Naive thymus-derived CD8-positive, alpha-beta T cell (primary cell): ENCODE results near the gene RAD51B. TPM values are rescaled to one million over a fixed set of nuclear protein-coding genes. Genes with fewer than 3 reads are reported as not detected.

Experiments
- ATAC-seq, 2 donors: fragments of 150-1000 bp; cut with Tn5 transposase in 1 of 2; sonication (Bioruptor Pico), chemical (Tn5 transposase) in 1 of 2; 1 replicate in 1 of 2; 2 replicates in 1 of 2; pipeline ENCODE4 v1.10.0; 2021; ENCODE audit warnings: mild to moderate bottlenecking in 2 of 2, moderate library complexity in 2 of 2
- POLR2A ChIA-PET: fragments of 350-600 bp; sonication (Branson Sonifier 250); formaldehyde crosslinking; loops from one replicate; lab custom pipeline; 2021; ENCODE audit warnings: antibody characterized with exemption; lab: Charles Lee
- DNase-seq, 10 donors: peaks; one replicate each; pipeline versions ENCODE4 v3.0.0 to v3.0.0-alpha.2; 2020 to 2022
- H3K27ac Mint-ChIP-seq, 10 donors: one replicate each; pipeline ENCODE4 v1.8.0; 2020 to 2022; ENCODE audit warnings: mild to moderate bottlenecking in 10 of 10, mixed read lengths in 10 of 10, moderate library complexity in 4 of 10, inconsistent platforms in 1 of 10
- H3K27me3 Mint-ChIP-seq, 5 donors: one replicate each; pipeline ENCODE4 v1.8.0; 2021 to 2022; ENCODE audit warnings: mixed read lengths in 5 of 5
- H3K36me3 Mint-ChIP-seq, 3 donors: one replicate each; pipeline ENCODE4 v1.8.0; 2020 to 2022; ENCODE audit warnings: mixed read lengths in 3 of 3, mild to moderate bottlenecking in 2 of 3, inconsistent platforms in 1 of 3
- H3K4me1 Mint-ChIP-seq, 4 donors: one replicate each; pipeline ENCODE4 v1.8.0; 2021 to 2022; ENCODE audit warnings: mixed read lengths in 4 of 4
- H3K4me3 Mint-ChIP-seq, 10 donors: one replicate each; pipeline ENCODE4 v1.8.0; 2020 to 2022; ENCODE audit warnings: mild to moderate bottlenecking in 10 of 10, mixed read lengths in 10 of 10, moderate library complexity in 6 of 10, inconsistent platforms in 1 of 10
- H3K9me3 Mint-ChIP-seq, 9 donors: one replicate each; pipeline ENCODE4 v1.8.0; 2020 to 2022; ENCODE audit warnings: mixed read lengths in 9 of 9, mild to moderate bottlenecking in 3 of 9, inconsistent platforms in 1 of 9, moderate library complexity in 1 of 9
- polyA plus RNA-seq, 3 donors: library from polyadenylated mRNA; unstranded; fragments of 300-500 nt; fragmentation: Illumina TruSeq; gene quantifications; one replicate each; pipeline ENCODE4 v1.2.3, GENCODE V29; 2021
- total RNA-seq, 8 experiments: library from RNA in 2 of 8; stranded (reverse) in 2 of 8; gene quantifications; one replicate each; pipeline ENCODE4 v1.2.3 and lab custom pipeline; 2021 to 2026

The RAD51B gene
- total and polyA plus RNA-seq, 5 experiments from 2014 or later = 15.1 to 30.0 (median 26.4) TPM

DNA sequence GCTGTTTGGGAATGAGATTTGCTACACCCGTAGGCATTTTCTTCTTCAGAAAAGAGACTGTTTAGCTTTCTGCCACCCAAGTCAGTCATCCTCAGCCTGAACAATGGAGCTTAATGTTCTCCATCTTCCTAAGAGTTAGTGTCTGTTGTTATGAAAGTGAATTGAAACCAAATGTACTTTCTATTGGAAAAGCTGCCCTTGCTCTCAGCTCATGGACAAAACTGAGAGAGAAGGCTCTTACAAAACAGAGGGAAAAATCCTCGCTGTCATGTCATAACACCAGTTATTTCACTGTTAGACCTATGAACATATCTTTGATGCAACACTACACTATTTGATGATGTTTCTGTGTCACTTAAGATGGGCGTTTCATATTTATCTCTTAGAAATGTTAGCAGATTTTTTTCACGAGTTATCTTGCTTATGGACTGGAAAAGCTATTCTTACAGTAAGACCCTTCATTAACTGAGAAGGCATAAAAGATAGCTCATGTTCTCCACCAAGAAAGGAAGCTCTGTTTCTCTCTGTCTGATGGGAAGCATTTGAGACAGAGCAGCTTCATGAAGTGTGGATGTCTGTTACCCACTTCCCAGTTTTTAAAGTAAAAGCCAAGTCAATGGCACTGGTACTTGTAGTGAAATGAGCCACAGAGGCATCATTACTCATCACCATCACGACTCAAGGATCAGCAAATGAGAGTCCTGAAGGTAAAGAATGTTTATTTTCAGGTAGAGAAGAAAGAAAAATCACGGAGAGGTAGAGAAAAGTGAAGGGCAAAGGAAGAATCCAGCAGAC is 489.3 kb downstream of the RAD51B start:
- Mint-ChIP-seq H3K27ac (peak overlapping the region in 3 of 10 donors; percentile 11 to 40 (median 24)), H3K36me3 (no peaks in the 10 kb centered on the region), H3K27me3 (no peaks in the 10 kb centered on the region), H3K4me3 (no peak overlapping the region), H3K9me3 (no peaks in the 10 kb centered on the region), H3K4me1 (peaks cover 7 to 54% (median 15%) of the 10 kb centered on the region in 4 donors)
- POLR2A ChIA-PET = interaction anchor here (1.1 kb wide), 1 partner anchor 11 kb away, joined by 3 read pairs; no protein-coding TSS in a partner anchor
- ATAC-seq (no peak), DNase-seq (no peak)

DNA sequence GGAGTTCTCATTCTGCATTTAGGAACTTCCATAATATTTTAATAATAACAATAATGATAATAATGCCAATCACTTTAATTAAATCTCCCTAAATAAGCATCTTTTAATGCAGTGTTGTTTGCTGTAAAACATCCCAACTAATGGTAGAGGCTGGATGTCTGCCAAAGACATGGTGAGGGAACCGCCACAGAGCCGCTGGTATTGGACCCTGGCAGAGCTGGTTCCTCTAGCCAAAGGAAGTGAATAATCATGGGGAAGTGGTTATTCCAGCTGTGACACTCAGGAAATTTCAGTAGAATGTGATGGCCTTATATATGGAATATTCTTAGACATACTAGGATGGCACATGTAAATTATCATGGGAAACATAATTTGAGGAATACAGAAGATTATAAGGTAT is 490.0 kb downstream of the RAD51B start:
- no peaks in the 10 kb centered on the region for H3K27me3 Mint-ChIP-seq
- no peak overlapping the region for H3K4me3 Mint-ChIP-seq
- ATAC-seq (no peak), DNase-seq (no peak)
- POLR2A ChIA-PET = interaction anchor here (1.1 kb wide), 1 partner anchor 11 kb away, joined by 3 read pairs; no protein-coding TSS in a partner anchor
- H3K9me3 Mint-ChIP-seq = no peaks in the 10 kb centered on the region
- H3K27ac Mint-ChIP-seq = no peak overlapping the region
- H3K36me3 Mint-ChIP-seq = peaks cover 0 to under 1% (median 0%) of the 10 kb centered on the region in 3 donors
- H3K4me1 Mint-ChIP-seq = peaks cover 7 to 61% (median 15%) of the 10 kb centered on the region in 4 donors

DNA sequence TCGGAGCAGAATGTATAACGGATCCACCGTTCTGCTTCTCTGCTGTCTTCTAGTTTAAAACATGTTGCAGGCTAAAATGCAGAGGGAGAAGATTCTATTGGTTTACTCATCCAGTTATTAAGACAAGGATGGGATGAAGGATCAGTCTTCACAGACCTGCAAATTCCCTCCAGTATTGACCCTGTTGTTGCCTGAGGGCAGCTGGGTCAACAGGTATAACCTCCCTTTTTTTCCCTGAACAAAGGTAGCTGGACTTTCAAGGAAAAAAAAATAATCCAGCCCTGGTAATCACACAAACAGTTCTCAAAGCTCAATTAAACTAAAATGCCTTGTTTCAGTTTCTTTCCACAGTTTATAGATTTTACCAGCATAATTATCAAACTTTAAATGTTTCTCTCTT is 492.7 kb downstream of the RAD51B start:
- H3K27me3 Mint-ChIP-seq = no peaks in the 10 kb centered on the region
- peak overlapping the region in 1 of 10 donors; percentile 6 for H3K27ac Mint-ChIP-seq
- peaks cover 7 to 58% (median 13%) of the 10 kb centered on the region in 4 donors for H3K4me1 Mint-ChIP-seq
- DNase-seq (no peak), ATAC-seq (no peak)
- H3K9me3 Mint-ChIP-seq = no peaks in the 10 kb centered on the region
- H3K4me3 Mint-ChIP-seq = no peak overlapping the region
- H3K36me3 Mint-ChIP-seq = peaks cover 0 to 5% (median 0%) of the 10 kb centered on the region in 3 donors
- POLR2A ChIA-PET = interaction anchor here (1.0 kb wide), 1 partner anchor 37 kb away, joined by 3 read pairs; no protein-coding TSS in a partner anchor

DNA sequence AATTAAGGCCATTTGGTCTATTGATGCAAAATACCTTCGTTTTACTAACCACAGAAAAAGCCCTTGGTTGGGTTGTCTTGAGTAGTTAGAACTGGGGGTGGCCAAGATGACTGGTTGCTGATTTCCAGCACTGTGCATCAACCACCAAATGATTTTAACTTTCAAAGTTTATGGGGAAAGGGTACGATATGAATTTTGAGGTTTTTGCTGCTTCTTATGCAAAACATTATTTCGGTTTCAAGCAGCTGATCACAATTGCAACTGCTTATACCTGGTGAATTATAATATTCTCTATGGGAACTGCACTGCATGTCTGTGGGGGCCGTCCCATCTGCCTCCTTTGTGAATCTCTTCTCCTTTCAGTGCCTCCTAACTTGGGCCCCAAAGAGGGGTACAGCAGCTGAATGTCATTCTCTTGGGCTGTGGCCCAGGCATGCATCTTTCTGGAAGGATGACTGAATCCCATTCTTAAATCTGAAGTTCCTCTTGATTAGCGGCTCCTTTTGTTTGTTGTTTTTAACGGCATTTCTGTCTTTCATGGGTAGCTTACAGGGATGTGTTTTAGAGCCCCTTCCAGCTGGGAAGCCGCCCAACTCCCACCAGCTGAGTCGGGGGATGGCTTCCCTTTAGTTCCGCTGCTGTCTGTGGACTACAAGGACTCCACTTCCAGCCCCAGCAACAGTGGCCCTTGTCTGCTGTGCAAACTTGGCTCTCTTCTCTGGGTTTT is 493.5 kb downstream of the RAD51B start:
- Mint-ChIP-seq H3K4me1 (peaks cover 7 to 60% (median 13%) of the 10 kb centered on the region in 4 donors), H3K27ac (peak overlapping the region in 4 of 10 donors; percentile 6 to 65 (median 13)), H3K4me3 (no peak overlapping the region), H3K27me3 (no peaks in the 10 kb centered on the region), H3K36me3 (peaks cover 0 to 9% (median 0%) of the 10 kb centered on the region in 3 donors), H3K9me3 (no peaks in the 10 kb centered on the region)
- ATAC-seq (no peak), DNase-seq (no peak)
- POLR2A ChIA-PET = interaction anchor here (1.0 kb wide), 1 partner anchor 36 kb away, joined by 3 read pairs; no protein-coding TSS in a partner anchor

DNA sequence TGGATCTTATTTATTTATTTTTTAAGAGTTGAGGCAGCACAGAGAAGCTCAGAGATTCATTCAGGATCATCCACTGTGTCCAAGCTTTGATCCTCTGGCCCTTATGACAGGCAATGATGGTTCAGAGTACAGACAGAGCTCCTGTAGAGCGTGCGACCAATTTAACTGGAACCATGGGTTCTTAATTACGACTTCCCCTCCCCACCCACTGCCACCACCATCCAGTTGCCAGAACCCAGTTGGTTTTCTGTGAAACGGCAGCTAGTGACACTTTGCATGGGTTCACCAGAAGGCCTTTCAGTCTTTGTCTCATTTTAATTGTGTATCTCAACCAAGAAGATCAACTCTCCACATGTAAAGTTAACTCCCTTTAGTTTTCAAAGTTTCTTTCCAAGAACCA is 495.1 kb downstream of the RAD51B start:
- no peak overlapping the region for H3K4me3 Mint-ChIP-seq
- H3K36me3 Mint-ChIP-seq = peaks cover 0 to 9% (median 0%) of the 10 kb centered on the region in 3 donors
- DNase-seq = no peak
- no peak overlapping the region for H3K27ac Mint-ChIP-seq
- H3K9me3 Mint-ChIP-seq = no peaks in the 10 kb centered on the region
- H3K4me1 Mint-ChIP-seq = peaks cover 7 to 56% (median 8%) of the 10 kb centered on the region in 4 donors
- POLR2A ChIA-PET = interaction anchor here (1.0 kb wide), 1 partner anchor 13 kb away, joined by 4 read pairs; no protein-coding TSS in a partner anchor
- H3K27me3 Mint-ChIP-seq = no peaks in the 10 kb centered on the region
- no peak for ATAC-seq

DNA sequence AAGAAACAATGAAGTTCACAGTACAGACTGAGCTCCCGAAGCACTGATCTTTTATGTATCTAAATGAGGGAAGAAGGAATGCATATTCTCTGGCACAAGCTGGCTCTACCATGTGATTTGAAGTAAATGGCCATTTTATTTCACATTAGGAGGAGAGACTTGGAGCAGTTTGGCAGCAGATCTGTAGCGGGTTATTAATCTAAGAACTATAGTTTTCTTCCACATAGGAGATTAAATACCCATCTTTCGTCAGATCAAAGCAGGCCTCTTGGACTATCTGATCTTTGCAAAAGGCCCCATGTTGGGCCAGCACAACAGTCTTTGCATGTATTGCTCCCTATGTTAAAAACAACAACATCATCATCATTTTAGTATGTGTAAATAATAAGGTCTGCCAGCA is 495.5 kb downstream of the RAD51B start:
- H3K9me3 Mint-ChIP-seq = no peaks in the 10 kb centered on the region
- DNase-seq (no peak), ATAC-seq (no peak)
- peaks cover 7 to 51% (median 9%) of the 10 kb centered on the region in 4 donors for H3K4me1 Mint-ChIP-seq
- no peak overlapping the region for H3K27ac Mint-ChIP-seq
- no peak overlapping the region for H3K4me3 Mint-ChIP-seq
- no peaks in the 10 kb centered on the region for H3K27me3 Mint-ChIP-seq
- peaks cover 0 to 9% (median 0%) of the 10 kb centered on the region in 3 donors for H3K36me3 Mint-ChIP-seq
- POLR2A ChIA-PET = interaction anchor here (1.0 kb wide), 1 partner anchor 14 kb away, joined by 4 read pairs; no protein-coding TSS in a partner anchor

DNA sequence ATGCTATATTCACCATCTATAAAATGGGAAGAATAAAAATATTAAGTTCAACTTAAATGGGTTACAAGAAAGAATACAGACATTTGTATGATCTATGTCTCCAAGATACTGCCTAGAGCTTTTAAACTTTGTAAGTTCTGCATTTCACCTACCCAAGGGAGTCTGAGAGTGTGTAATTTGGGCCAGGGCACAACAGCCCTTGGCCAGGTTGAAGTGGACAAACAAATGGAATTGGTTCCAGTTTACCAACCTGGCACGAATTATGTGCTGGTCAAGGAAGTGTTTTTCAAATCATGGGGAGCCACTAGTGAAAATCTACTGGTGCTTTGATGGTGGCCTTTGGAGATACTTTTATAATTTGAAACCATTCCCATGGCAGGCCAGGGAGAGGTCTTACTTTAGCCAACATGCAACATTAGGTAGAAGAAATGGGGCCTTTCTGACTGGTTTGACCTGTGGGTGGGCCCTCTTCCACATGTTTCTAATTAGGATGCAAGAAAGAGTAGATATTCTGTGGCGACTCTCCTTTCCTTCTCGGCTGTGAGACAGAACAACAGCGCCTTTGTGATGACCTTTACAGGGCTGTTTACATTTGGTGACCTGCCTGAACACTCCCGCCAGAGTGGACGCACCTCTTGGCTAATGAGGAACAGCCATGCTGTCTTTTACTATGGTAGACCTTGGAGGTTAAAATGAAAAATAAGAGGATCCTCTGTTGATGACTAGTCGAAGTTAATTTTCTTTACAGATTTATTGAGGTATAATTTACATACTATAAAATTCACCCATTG is 496.7 kb downstream of the RAD51B start:
- ATAC-seq (no peak), DNase-seq (no peak)
- Mint-ChIP-seq H3K27me3 (no peaks in the 10 kb centered on the region), H3K9me3 (peaks cover 0 to 5% (median 0%) of the 10 kb centered on the region in 9 donors), H3K4me3 (no peak overlapping the region), H3K27ac (peak overlapping the region in 2 of 10 donors; percentile 23 to 65), H3K36me3 (peaks cover 0 to 9% (median 0%) of the 10 kb centered on the region in 3 donors), H3K4me1 (peaks cover 10 to 52% (median 18%) of the 10 kb centered on the region in 4 donors)
- POLR2A ChIA-PET = no interaction called here

DNA sequence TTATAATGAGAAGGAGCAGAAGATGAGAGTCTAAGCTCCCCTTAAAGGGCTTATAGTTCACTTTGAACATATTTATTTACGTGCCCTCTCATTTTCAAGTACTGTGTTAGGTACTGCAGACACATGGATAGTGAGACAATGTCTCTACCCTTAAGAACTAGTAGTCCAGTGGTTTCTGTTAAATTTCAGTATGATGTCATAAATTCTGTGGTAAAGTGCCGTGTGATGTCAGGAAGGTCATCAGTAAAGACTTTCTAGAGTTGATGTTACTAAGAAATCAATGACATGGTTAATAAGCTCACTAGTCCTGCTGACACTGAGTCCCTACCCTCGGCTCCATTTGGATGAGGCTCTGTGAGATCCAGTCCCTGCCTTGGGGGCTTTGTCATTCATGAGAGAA is 497.7 kb downstream of the RAD51B start:
- no peak overlapping the region for H3K4me3 Mint-ChIP-seq
- POLR2A ChIA-PET = interaction anchor here (0.6 kb wide), 1 partner anchor 16 kb away, joined by 4 read pairs; no protein-coding TSS in a partner anchor
- no peaks in the 10 kb centered on the region for H3K27me3 Mint-ChIP-seq
- peaks cover 0 to 9% (median 0%) of the 10 kb centered on the region in 3 donors for H3K36me3 Mint-ChIP-seq
- DNase-seq (no peak), ATAC-seq (no peak)
- peak overlapping the region in 1 of 10 donors; percentile 5 for H3K27ac Mint-ChIP-seq
- H3K4me1 Mint-ChIP-seq = peaks cover 10 to 51% (median 18%) of the 10 kb centered on the region in 4 donors
- H3K9me3 Mint-ChIP-seq = peaks cover 0 to 5% (median 0%) of the 10 kb centered on the region in 9 donors

DNA sequence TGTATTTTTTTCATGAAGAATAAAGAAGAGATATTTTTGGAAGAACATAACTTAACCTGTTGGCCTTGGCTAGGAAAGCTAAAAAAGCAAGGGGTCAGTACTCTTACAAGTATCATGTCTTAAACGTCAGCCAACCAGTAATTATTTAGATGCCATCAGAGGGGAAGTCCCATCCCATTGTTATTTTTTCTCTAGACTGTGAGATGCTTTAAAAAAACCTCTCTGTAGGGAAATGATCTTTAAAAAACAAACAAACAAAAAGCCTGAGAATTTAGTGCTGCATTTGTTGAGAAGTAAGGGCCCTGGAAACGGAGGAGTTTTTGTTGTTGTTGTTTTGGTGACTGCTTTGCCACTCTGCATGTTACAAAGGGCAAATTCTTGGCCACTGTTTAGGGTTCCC is 499.2 kb downstream of the RAD51B start:
- Mint-ChIP-seq H3K27ac (no peak overlapping the region), H3K9me3 (peaks cover 0 to 5% (median 0%) of the 10 kb centered on the region in 9 donors), H3K27me3 (no peaks in the 10 kb centered on the region), H3K4me1 (peaks cover 10 to 41% (median 15%) of the 10 kb centered on the region in 4 donors), H3K36me3 (peaks cover 0 to 11% (median 0%) of the 10 kb centered on the region in 3 donors), H3K4me3 (no peak overlapping the region)
- DNase-seq (no peak), ATAC-seq (no peak)
- POLR2A ChIA-PET = no interaction called here

DNA sequence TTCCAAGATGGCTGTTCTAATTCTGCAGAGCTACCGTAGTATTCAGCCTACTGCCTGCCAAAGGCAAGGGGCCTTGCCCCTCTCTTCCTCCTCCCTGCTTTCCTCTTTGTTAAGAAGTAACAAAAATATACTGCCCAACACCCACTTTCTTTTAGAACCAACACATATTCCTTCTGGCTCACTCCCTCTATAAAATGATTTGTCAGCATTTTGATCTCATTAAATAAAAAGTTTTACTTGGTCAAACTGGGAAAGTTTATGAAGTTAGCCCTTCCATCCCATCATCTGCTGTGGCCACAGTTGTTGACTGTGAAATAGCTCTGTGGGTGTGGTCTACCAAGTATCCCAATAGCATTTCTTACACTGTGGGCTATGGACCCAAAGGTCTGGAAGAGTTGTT is 500.9 kb downstream of the RAD51B start:
- no peak overlapping the region for H3K4me3 Mint-ChIP-seq
- peaks cover 0 to 5% (median 0%) of the 10 kb centered on the region in 9 donors for H3K9me3 Mint-ChIP-seq
- H3K4me1 Mint-ChIP-seq = peaks cover 14 to 36% (median 22%) of the 10 kb centered on the region in 4 donors
- ATAC-seq (no peak), DNase-seq (no peak)
- peaks cover 0 to 12% (median 0%) of the 10 kb centered on the region in 3 donors for H3K36me3 Mint-ChIP-seq
- POLR2A ChIA-PET = interaction anchor here (1.1 kb wide), 1 partner anchor 46 kb away, joined by 3 read pairs; no protein-coding TSS in a partner anchor
- peak overlapping the region in 2 of 10 donors; percentile 8 to 45 for H3K27ac Mint-ChIP-seq
- H3K27me3 Mint-ChIP-seq = no peaks in the 10 kb centered on the region

DNA sequence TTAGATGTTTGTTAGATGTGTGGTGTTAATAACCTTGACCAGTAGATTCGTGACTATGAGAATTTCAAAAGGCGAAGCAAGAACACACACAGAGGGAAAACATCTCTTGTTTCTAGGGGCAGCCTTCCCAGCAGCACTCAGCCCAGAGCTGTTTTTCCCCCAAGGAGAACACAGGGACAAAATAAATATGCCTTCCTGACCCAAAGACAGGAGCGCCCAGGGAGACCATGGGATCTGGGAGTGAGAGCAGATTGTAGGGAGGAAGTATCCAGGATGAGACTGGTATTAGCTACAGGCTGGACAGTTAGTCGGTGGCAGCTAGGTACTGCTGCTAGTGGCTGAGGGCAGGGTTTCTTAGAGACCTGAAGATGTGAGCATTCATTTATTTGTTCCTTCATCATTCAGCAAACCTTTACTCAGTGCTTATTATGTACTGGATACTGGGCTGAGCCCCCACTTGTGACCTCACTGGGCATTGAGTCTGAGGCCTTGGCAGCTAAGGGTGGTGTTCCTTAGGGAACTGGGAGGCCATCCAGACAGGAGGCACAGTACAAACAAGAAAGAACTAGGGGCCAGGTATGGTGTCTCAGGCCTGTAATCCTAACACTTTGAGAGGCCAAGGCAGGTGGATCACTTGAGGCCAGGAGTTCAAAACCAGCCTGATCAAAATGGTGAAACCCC is 503.5 kb downstream of the RAD51B start:
- DNase-seq (no peak), ATAC-seq (no peak)
- no peak overlapping the region for H3K27ac Mint-ChIP-seq
- peaks cover 14 to 43% (median 22%) of the 10 kb centered on the region in 4 donors for H3K4me1 Mint-ChIP-seq
- peaks cover 0 to 8% (median 0%) of the 10 kb centered on the region in 3 donors for H3K36me3 Mint-ChIP-seq
- POLR2A ChIA-PET = no interaction called here
- no peak overlapping the region for H3K4me3 Mint-ChIP-seq
- no peaks in the 10 kb centered on the region for H3K27me3 Mint-ChIP-seq
- peaks cover 0 to 5% (median 0%) of the 10 kb centered on the region in 9 donors for H3K9me3 Mint-ChIP-seq
